NCI-H460 (cell line): ENCODE results near the gene SASH1. TPM values are rescaled to one million over a fixed set of nuclear protein-coding genes. Genes with fewer than 3 reads are reported as not detected.
"Not testable (repeated sequence)": the region's sequence is repeated elsewhere in the genome, so short reads cannot be mapped to it uniquely, and the experiment has no call there.

Experiments used
- DNase-seq: peaks from one replicate; pipeline ENCODE4 v3.0.0-alpha.2; 2016; ENCODE audit warnings: low read depth; ENCODE audit errors: extremely low read depth
- total RNA-seq: library from RNA; depleted of rRNA; stranded (reverse); fragments of >200 nt; shearing (Covaris generic); gene quantifications from 2 replicates; pipeline ENCODE4 v1.2.3, GENCODE V29; 2014

Gene SASH1
- total RNA-seq, 1 experiment from 2014 or later = 11.7 TPM

DNA sequence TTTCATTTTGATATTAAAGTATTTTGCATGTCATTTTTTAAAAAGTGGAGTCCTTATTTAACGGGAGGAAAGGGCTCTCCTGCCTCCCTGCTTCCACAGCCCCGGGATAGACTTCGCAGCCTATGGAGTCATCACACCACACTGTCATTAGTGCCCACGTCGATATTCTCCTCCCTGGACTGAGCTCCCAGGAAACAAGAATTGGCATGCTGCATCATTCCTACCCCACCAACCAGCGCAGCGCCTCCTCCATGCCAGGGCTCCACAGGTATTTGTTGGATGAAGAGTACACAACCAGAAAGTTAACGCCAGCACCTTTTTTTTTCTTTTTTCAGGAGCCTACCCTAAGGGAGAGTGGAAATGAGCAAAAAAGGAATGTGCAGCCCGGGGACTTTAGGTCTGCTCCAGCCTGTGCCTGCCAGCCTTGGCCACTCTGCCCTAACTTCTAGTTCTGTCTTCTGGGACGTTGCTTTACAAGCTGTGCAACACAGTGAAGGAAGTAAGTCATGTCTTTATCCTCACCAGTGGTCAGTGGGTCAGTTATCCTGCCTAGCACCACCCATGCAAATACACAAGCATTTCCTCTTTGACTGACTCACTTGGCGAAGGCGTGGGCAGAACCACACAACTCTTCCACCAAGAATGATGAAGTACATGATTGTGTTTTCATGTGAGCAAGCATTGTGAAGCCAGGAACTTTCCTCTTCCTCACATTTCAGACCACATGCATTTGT is 223.5 kb downstream of the SASH1 start:
- DNase-seq = no peak

- DNase-seq = no peak
These were observed 224.2 kb downstream of the SASH1 start for GRCh38 chr6:148566664-148567350.

- DNase-seq = no peak
These were observed 227.8 kb downstream of the SASH1 start for GRCh38 chr6:148570456-148570855.

DNA sequence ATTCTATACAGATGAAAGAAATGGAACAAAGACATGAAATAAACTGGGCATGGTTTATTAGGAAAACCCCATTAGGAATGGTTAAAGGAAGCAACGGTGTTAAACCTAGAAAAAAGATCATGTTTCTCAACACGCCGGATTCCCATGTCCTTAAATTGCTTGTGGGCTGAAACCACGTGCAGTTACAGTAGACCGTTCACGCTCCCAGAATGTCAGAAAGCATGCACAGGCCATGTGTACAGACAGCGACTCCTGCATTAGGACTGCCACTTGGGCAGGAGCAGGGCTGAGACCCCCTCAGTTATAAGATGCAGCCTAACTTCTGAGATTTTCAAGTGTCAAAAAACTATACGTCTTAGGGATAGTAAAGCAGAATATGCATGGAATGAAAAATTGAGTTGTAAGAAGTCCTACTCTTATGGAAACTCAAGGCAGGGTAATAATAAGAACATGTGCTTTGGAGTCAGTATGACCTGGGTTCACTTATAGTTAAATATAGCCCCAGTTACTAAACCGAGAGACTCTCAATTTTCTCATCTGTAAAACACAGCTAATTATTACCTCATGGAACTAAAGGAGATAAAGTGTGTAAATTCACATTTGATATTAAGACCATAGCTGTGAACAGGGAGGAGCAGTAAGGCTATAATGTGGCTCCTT is 230.2 kb downstream of the SASH1 start:
- no peak for DNase-seq

GRCh38 chr6:148573922-148574321 is 231.3 kb downstream of the SASH1 start:
- DNase-seq = no peak

DNA sequence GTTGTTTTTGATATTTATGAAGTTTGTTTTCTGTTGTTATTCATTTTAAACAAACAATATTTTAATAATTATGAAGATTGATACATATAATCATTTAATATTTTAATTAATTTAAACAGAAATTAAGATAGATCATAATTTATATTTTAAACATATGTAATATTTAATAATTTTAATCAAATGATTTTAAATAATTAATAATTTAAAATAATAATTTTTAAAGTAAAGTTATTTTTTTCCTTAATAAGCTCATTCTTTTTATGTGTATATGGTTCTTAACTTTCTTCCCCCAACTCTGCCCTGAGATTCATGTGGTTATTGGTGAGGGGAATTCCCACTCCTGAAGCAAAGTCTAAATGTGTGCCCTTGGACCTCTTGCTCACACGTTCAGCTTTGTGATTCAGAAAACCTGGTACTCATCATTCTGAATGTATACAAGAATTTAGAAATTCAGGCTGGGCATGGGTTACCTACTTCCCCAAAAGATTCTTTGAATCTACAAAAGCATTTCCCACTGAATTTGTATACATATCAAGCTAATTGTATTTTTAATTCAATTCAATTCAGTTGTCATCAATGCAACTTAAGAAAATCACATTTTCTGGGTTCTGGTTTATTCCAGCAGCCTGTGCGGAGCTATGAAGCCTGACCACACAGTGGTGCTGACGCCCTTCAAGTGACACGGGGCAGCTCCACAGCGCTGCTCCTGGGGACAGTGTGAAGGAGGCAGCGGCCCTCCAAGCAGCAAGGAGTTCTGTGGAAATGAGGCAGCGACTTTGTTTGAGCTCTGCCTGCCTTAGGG is 235.2 kb downstream of the SASH1 start:
- peak; percentile 57 for DNase-seq

GRCh38 chr6:148578489-148578814 is 235.8 kb downstream of the SASH1 start:
- no peak for DNase-seq

GRCh38 chr6:148578837-148579565 is 236.4 kb downstream of the SASH1 start:
- DNase-seq = no peak

- DNase-seq = no peak
These were observed 237.8 kb downstream of the SASH1 start for GRCh38 chr6:148580442-148580841.

DNA sequence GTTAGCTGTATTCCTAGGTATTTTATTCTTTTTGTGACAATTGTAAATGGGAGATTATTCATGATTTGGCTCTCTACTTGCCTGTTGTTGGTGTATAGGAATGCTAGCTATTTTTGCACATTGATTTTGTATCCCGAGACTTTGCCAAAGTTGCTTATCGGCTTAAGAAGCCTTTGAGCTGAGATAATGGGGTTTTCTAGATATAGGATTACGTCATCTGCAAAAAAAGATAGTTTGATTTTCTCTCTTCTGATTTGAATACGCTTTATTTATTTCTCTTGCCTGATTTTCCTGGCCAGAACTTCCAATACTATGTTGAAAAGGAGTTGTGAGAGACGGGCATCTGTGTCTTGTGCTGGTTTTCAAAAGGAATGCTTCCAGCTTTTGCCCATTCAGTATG is 241.0 kb downstream of the SASH1 start:
- DNase-seq = no peak

- not testable (repeated sequence) for DNase-seq
These were observed 243.0 kb downstream of the SASH1 start for GRCh38 chr6:148585641-148586040.

- no peak for DNase-seq
These were observed 248.2 kb downstream of the SASH1 start for GRCh38 chr6:148590883-148591282.

- DNase-seq = no peak
These were observed 249.0 kb downstream of the SASH1 start for GRCh38 chr6:148591656-148592055.

DNA sequence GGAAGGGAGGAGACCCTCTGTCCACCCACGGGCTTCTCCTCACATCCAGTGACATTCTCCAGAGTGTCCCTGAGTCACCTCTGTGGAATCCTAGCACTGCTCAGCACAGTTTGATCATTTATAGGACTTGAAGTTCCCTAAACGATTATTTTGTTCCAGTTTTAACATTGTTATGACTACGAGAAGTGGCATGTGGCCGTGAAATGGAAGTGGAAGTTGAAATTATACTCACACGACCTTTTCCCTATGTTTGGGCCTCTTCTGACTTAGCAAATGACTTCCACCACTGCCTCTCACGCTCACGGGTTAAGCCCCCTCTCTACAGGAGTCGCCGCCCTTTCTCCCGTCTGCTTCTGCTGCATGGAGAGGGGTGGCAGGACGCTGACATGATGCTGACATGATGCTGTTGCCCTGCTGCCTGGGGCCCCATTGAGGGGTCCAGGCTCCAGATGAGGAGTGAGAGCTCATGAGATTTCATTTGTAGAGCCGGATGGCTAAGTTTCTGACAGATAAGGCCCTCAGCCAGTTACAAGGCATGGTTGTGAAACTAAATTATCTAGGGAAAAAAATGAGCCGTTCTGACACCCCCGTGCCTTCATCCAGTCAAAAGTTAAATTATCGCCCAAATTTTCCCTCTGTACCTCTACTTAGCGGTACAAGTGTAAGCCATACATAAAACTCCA is 250.6 kb downstream of the SASH1 start:
- DNase-seq = no peak

GRCh38 chr6:148593813-148594170 is 251.2 kb downstream of the SASH1 start:
- no peak for DNase-seq

- DNase-seq = no peak
These were observed 252.9 kb downstream of the SASH1 start for GRCh38 chr6:148595550-148595949.

- DNase-seq = no peak
These were observed 254.3 kb downstream of the SASH1 start for GRCh38 chr6:148596891-148597455.

DNA sequence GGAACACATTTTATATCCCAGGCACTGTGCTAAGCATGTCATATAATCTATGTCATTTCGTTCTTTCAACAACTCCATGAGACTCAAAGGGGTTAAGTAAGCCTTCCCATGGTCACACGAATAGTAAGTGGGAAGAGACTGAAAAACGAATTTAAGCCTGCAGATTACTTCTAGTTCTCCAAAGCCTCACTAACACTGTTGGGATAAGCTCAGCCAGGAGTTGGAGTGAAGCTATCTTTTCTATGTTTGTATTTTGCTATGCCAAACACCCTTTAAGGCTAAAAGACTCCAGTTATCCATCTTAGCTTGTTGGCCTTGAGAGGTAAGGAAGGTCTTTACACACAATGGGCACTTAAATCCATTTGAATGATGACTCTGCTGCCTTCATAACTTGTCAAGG is 256.1 kb downstream of the SASH1 start:
- no peak for DNase-seq

DNA sequence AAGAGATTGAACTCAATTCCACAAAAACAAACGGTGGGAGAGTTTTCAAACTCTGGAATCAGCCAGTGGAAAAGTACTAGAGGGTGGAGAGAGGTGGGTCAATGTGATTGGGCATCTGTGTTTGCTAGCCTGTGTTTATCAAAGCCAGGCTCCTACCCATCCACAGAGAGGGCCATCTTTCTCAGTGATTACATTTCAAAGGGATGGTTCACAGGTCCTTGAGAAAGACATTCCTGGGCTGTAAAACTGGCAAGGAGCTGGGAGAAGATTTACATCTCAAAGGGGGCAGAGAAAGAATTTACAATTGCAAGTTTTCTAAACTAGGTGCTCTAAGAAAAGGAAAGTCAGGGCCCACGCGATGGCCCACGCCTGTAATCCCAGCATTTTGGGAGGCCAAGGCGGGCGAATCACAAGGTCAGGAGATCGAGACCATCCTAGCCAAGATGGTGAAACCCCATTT is 257.4 kb downstream of the SASH1 start:
- DNase-seq = no peak
